Left lung (tissue), 14 donors: ENCODE data around the gene DUSP10. TPM values are rescaled to one million over a fixed set of nuclear protein-coding genes. Genes with fewer than 3 reads are reported as not detected.

ENCODE experiments used
- ATAC-seq: fragments of 200-7000 bp; cut with Tn5 transposase; one replicate; pipeline ENCODE4 v1.9.1; 2020; ENCODE audit warnings: moderate library complexity
- DNase-seq, 4 donors: peaks; one replicate each; pipeline ENCODE4 v3.0.0-alpha.2; 2013 to 2020
- H3K27ac ChIP-seq, 2 donors: fragments of 200-600 bp; sonication (generic) in 1 of 2; one replicate each; pipeline versions ENCODE4 v1.5.0 to v1.8.0; 2020 to 2021
- H3K27me3 ChIP-seq, 2 donors: fragments of 200-600 bp; sonication (generic) in 1 of 2; one replicate each; pipeline versions ENCODE4 v1.5.0 to v1.8.0; 2020 to 2021
- H3K36me3 ChIP-seq, 2 donors: fragments of 200-600 bp; sonication (generic) in 1 of 2; one replicate each; pipeline versions ENCODE4 v1.5.0 to v1.8.0; 2020 to 2021
- H3K4me1 ChIP-seq, 2 donors: fragments of 200-600 bp; one replicate each; pipeline ENCODE4 v1.8.0; 2021
- H3K4me3 ChIP-seq, 2 donors: fragments of 200-600 bp; sonication (generic) in 1 of 2; one replicate each; pipeline versions ENCODE4 v1.5.0 to v1.8.0; 2020 to 2021; ENCODE audit warnings: mild to moderate bottlenecking in 1 of 2
- H3K9me3 ChIP-seq, 2 donors: fragments of 200-600 bp; sonication (generic) in 1 of 2; one replicate each; pipeline versions ENCODE4 v1.5.0 to v1.8.0; 2020 to 2021
- intact Hi-C, 2 donors: fragments of 100-400 bp; cut with DNase I; formaldehyde crosslinking; loops; one replicate each; pipeline versions ENCODE4 v1.11.2 to v1.14.2; 2022
- long read RNA-seq, 12 donors: library from polyadenylated mRNA in 2 of 12; unstranded in 2 of 12; transcript quantifications; one replicate each; pipeline ENCODE4 v2.0.0 and lab custom pipeline, GENCODE V29; 2019 to 2026
- polyA plus RNA-seq, 6 donors: library from polyadenylated mRNA; unstranded; fragments of 120-200 nt; gene quantifications; one replicate each; pipeline ENCODE4 v1.2.1, GENCODE V29; 2013; ENCODE audit not compliant: insufficient read length in 6 of 6
- total RNA-seq, 2 donors: library from RNA; stranded (reverse); fragmentation: NEBNext Ultra II Directional; extraction: Animal tissue kit (Norgen Biotek cat#: 25700); gene quantifications; one replicate each; pipeline ENCODE4 v1.2.1, GENCODE V29; 2021
- TF ChIP-seq, protein P1 (sequence below), 2 donors: fragments of 200-600 bp; sonication (generic) in 1 of 2; IDR thresholded peaks; one replicate each; pipeline versions ENCODE4 v1.5.0 to v1.8.0; 2021; ENCODE audit warnings: antibody characterized with exemption in 2 of 2
- donor health status: DM: no; HTN: yes; CAD: no.
- donor health status: DM: no; HTN: no; CAD: no.

The DUSP10 gene
- total RNA-seq (10 to 100 TPM; 12.6 to 14.5 TPM), polyA plus RNA-seq (1 to 10 TPM; 4.6 to 8.2 (median 6.0) TPM)
- long read RNA-seq, donor 1: 0 reads
- long read RNA-seq, donor 2, partial matches to known transcripts: 0 of 2 reads
- long read RNA-seq, donor 2, other reads (novel, unspliced or antisense): 0 of 2 reads
- long read RNA-seq, donor 3, partial matches to known transcripts: 0 of 1 reads
- long read RNA-seq, donor 3, other reads (novel, unspliced or antisense): 0 of 1 reads
- long read RNA-seq, donor 4, transcript DUSP10-201 (4 exons, 2,676 nt): major isoform, 5 of 6 reads
- long read RNA-seq, donor 4, partial matches to known transcripts: 0 of 6 reads
- long read RNA-seq, donor 4, other reads (novel, unspliced or antisense): 1 of 6 reads
- long read RNA-seq, donor 5, partial matches to known transcripts: 0 of 1 reads
- long read RNA-seq, donor 5, other reads (novel, unspliced or antisense): 0 of 1 reads
- long read RNA-seq, donor 6, partial matches to known transcripts: 0 of 1 reads
- long read RNA-seq, donor 6, other reads (novel, unspliced or antisense): 0 of 1 reads
- long read RNA-seq, donor 7, partial matches to known transcripts: 0 of 1 reads
- long read RNA-seq, donor 7, other reads (novel, unspliced or antisense): 0 of 1 reads
- long read RNA-seq, donor 8, partial matches to known transcripts: 0 of 1 reads
- long read RNA-seq, donor 8, other reads (novel, unspliced or antisense): 0 of 1 reads
- long read RNA-seq, donor 9: 0 reads
- long read RNA-seq, donor 10, partial matches to known transcripts: 0 of 1 reads
- long read RNA-seq, donor 10, other reads (novel, unspliced or antisense): 0 of 1 reads
- long read RNA-seq, donor 11, partial matches to known transcripts: 0 of 1 reads
- long read RNA-seq, donor 11, other reads (novel, unspliced or antisense): 0 of 1 reads
- long read RNA-seq, donor 12, partial matches to known transcripts: 0 of 2 reads
- long read RNA-seq, donor 12, other reads (novel, unspliced or antisense): 0 of 2 reads

DNA sequence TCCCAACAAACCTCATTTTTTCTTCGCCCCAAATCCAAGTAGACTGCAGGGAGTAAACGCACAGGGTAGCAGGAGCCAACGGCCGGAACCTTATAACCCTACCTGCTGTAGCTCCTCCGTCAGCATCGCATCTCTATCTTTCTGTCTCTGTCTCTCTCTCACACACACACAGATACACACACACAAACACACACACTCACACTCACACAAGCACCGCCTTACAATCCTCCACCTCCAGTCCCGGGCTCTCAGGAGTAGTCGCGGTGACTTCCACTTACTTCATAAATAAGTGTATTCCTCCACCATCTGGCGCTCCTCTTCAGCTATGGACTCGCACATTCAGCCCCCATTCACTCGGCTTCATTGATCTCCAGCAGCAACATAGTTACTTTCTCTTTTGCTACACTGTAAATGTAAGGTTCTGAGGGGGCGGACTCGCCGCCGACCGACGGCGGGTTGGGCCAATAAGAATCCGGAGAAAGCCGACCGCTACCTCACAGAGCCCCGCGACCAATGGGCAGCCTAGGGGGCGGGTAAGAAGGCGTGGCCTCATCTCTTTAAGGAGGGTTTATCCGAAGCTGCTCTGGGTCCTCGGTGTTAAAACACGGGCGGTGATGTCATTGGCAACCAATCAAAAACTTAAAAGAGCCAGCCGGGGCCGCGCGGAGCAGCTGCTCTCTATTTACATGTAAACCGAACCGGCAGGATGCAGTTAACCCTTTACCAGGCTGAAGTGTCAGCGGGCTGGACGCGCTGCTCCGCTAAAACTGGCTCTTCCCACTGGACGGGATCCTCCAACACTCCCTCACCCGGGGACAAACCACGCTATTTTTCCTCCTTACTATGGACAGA, at the start of gene DUSP10:
TSS of gene DUSP10 (minus strand) at position 387 of the 852 bp plus-strand sequence. CDS start 2,345 bp downstream, outside the sequence.
- intact Hi-C loops: no loop called here
- H3K4me3 ChIP-seq: peak within 1 kb of the TSS; percentile 61 to 65
- H3K27me3 ChIP-seq: no peaks in the 10 kb centered on the region
- H3K27ac ChIP-seq: peak within 1 kb of the TSS; percentile 97 to 99
- H3K4me1 ChIP-seq: peaks cover 0 to 34% of the 10 kb centered on the region in 2 donors
- ATAC-seq: peak; percentile 91
- peaks cover 0 to 17% of the 10 kb centered on the region in 2 donors for H3K36me3 ChIP-seq
- TF ChIP-seq, protein P1, sequence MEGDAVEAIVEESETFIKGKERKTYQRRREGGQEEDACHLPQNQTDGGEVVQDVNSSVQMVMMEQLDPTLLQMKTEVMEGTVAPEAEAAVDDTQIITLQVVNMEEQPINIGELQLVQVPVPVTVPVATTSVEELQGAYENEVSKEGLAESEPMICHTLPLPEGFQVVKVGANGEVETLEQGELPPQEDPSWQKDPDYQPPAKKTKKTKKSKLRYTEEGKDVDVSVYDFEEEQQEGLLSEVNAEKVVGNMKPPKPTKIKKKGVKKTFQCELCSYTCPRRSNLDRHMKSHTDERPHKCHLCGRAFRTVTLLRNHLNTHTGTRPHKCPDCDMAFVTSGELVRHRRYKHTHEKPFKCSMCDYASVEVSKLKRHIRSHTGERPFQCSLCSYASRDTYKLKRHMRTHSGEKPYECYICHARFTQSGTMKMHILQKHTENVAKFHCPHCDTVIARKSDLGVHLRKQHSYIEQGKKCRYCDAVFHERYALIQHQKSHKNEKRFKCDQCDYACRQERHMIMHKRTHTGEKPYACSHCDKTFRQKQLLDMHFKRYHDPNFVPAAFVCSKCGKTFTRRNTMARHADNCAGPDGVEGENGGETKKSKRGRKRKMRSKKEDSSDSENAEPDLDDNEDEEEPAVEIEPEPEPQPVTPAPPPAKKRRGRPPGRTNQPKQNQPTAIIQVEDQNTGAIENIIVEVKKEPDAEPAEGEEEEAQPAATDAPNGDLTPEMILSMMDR (IDR thresholded peaks at IDR 0.05): no peak
- no peaks in the 10 kb centered on the region for H3K9me3 ChIP-seq
- DNase-seq: peak; percentile 97 to 100 (median 99)

DNA sequence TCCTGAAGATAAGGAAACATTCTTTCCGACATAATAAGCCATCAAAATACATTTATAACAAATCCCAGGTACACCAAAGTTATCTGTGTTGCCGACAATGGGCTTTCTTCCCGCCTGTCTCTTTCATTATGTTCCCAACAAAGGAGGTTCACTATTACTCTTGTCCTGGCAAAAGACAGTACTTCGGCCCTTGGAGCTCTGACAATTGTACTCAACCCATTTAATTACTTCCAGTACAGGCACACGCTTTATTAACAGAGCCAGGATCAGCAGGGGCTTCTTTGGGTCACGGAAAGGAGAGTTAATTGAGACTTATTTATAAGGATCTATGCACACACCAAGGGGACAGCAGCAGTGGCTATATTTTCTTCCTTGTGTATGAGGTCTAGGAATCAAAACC, 46.6 kb upstream of the DUSP10 start:
- Histone ChIP-seq H3K4me3 (no peak overlapping the region), H3K27ac (no peak overlapping the region), H3K4me1 (peaks cover 0 to 4% of the 10 kb centered on the region in 2 donors), H3K27me3 (no peaks in the 10 kb centered on the region), H3K9me3 (no peaks in the 10 kb centered on the region), H3K36me3 (no peaks in the 10 kb centered on the region)
- intact Hi-C loops: no loop called here
- TF ChIP-seq, protein P1 (IDR thresholded peaks at IDR 0.05): no peak
- DNase-seq: no peak
- no peak for ATAC-seq

DNA sequence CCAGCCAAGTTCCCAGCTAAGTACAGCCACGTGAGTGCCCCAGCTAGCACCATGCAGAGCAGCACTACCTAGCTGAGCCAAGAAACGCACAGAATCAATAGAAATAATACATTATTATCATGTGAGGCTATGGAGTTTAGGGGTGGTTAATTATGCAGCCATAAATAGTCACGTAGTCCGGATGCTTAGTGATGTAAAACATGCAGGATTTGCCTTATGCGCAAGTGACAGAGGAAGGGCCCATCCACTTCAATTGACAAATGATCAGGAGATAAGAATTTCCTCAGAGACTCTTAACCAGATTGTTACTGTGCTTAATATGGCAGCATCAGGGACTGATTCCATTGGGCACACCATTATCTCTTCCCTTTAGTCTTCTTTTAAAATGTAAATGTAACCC, 44.8 kb upstream of the DUSP10 start:
- H3K4me3 ChIP-seq: no peak overlapping the region
- no peaks in the 10 kb centered on the region for H3K36me3 ChIP-seq
- intact Hi-C loops: no loop called here
- peaks cover 0 to 9% of the 10 kb centered on the region in 2 donors for H3K4me1 ChIP-seq
- DNase-seq (no peak), ATAC-seq (no peak)
- TF ChIP-seq, protein P1 (IDR thresholded peaks at IDR 0.05): no peak
- no peak overlapping the region for H3K27ac ChIP-seq
- H3K9me3 ChIP-seq: no peaks in the 10 kb centered on the region
- H3K27me3 ChIP-seq: no peaks in the 10 kb centered on the region

DNA sequence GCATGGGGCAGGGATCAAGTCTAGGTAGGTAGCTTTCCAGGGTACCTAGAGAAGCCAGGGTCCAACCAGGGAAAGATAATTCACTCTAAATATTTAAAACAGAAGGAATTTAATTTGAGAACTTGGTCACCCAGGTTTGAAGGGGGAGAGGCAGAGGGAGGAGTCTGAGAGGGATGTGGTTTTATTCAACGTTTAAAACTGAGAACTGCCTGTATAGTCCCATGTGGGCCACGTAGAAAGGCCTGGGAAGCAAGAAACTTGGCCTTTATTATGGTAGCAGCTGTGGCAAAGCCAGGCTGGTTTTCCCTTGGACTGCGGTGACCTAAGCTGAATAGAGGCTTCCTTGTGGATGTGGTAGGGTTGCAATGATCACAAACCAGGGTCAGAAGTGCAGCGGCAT, 42.0 kb upstream of the DUSP10 start:
- H3K4me3 ChIP-seq: no peak overlapping the region
- H3K27me3 ChIP-seq: no peaks in the 10 kb centered on the region
- DNase-seq: no peak
- TF ChIP-seq, protein P1 (IDR thresholded peaks at IDR 0.05): no peak
- H3K27ac ChIP-seq: no peak overlapping the region
- no peaks in the 10 kb centered on the region for H3K36me3 ChIP-seq
- intact Hi-C loops: no loop called here
- ATAC-seq: no peak
- peaks cover 0 to 18% of the 10 kb centered on the region in 2 donors for H3K4me1 ChIP-seq
- H3K9me3 ChIP-seq: no peaks in the 10 kb centered on the region
